ENCODE results near the gene MTA1. TPM values are rescaled to one million over a fixed set of nuclear protein-coding genes. Genes with fewer than 3 reads are reported as not detected.

The MTA1 gene
- total RNA-seq, 1 donor from 2014 or later: 192 TPM

DNA sequence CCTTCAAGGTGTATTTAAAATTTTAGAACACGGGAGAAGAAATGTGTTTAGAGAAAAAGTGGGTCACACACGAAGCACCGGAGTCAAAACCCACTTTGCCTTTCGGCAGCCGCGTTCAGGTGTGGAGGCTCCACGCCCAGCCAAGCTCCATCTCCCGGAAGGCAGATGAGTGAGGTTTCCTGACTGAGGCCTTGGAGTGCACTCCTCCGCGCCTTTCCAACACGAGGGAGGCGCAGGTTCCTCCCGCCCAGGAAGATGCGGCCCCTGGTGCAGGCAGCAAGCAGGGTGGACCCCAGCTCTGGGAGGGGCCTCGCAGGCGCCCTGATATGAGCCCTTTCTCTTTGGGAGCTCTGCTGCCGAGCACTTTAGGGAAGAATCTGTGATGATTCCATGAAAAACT, 22.5 kb downstream of the MTA1 start:
- no peak for DNase-seq
- H3K27ac ChIP-seq (replicated peaks): no peak overlapping the region
- H3K4me3 ChIP-seq: no peak overlapping the region
- intact Hi-C loops (cut with micrococcal nuclease): no loop called here
- H3K36me3 ChIP-seq: peaks cover 19% of the 10 kb centered on the region
- peaks cover 22% of the 10 kb centered on the region for H3K4me1 ChIP-seq
- no peaks in the 10 kb centered on the region for H3K27me3 ChIP-seq (ENCODE audit: low read depth)
- no peaks in the 10 kb centered on the region for H3K9me3 ChIP-seq (replicated peaks)
- TF ChIP-seq, protein P1, sequence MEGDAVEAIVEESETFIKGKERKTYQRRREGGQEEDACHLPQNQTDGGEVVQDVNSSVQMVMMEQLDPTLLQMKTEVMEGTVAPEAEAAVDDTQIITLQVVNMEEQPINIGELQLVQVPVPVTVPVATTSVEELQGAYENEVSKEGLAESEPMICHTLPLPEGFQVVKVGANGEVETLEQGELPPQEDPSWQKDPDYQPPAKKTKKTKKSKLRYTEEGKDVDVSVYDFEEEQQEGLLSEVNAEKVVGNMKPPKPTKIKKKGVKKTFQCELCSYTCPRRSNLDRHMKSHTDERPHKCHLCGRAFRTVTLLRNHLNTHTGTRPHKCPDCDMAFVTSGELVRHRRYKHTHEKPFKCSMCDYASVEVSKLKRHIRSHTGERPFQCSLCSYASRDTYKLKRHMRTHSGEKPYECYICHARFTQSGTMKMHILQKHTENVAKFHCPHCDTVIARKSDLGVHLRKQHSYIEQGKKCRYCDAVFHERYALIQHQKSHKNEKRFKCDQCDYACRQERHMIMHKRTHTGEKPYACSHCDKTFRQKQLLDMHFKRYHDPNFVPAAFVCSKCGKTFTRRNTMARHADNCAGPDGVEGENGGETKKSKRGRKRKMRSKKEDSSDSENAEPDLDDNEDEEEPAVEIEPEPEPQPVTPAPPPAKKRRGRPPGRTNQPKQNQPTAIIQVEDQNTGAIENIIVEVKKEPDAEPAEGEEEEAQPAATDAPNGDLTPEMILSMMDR (IDR thresholded peaks at IDR 0.05; ENCODE audit: borderline replicate concordance): no peak

DNA sequence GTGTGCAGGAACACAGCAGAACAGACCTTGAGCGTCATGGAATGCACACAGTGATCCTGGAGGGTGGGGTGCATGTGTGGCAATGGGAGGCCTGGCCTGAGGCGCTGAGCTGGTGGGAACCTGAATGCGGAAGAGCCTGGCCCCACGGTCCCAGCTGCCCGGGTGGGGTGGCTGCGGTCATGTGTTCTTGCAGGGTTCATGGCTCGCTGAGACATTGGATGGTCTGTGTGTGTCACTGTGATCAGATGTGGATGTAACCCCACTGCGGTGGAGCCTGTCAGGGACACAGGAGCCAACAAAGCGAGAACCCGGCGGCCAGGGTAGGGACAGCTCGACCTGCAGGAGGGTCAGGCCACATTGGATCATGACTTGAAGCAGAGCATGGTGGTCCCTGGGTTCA, 23.2 kb downstream of the MTA1 start:
- TF ChIP-seq, protein P1 (IDR thresholded peaks at IDR 0.05; ENCODE audit: borderline replicate concordance): no peak
- H3K36me3 ChIP-seq: peaks cover 19% of the 10 kb centered on the region
- H3K4me3 ChIP-seq: no peak overlapping the region
- intact Hi-C loops (cut with micrococcal nuclease): no loop called here
- peaks cover 21% of the 10 kb centered on the region for H3K4me1 ChIP-seq
- H3K9me3 ChIP-seq (replicated peaks): no peaks in the 10 kb centered on the region
- no peak for DNase-seq
- no peaks in the 10 kb centered on the region for H3K27me3 ChIP-seq (ENCODE audit: low read depth)
- H3K27ac ChIP-seq (replicated peaks): no peak overlapping the region

DNA sequence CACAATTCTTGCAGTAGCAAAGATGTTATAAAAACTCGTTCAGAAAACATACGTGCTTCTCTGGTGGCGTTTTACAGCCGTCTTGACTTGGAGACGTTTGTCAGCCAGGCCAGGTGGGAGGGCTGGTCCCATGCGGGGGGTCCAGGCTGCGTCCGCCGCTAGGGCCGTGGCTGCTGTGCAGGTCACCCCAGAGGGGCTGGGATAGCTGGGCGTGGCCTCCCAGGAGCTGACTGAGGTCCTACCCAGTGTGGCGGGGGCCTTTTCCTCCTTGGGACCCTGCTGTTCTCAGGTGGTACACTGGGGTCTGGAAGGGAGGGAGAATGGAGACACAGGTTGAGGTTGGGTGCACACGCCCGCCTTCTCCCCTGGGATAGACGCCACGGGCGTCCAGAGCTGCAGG, 25.2 kb downstream of the MTA1 start:
- no peak overlapping the region for H3K27ac ChIP-seq (replicated peaks)
- no peak overlapping the region for H3K4me3 ChIP-seq
- H3K27me3 ChIP-seq (ENCODE audit: low read depth): no peaks in the 10 kb centered on the region
- no peak for DNase-seq
- TF ChIP-seq, protein P1 (IDR thresholded peaks at IDR 0.05; ENCODE audit: borderline replicate concordance): no peak
- H3K4me1 ChIP-seq: peaks cover 31% of the 10 kb centered on the region
- intact Hi-C loops (cut with micrococcal nuclease): no loop called here
- H3K9me3 ChIP-seq (replicated peaks): no peaks in the 10 kb centered on the region
- H3K36me3 ChIP-seq: peaks cover 18% of the 10 kb centered on the region

- Histone ChIP-seq H3K9me3 (replicated peaks) (no peaks in the 10 kb centered on the region), H3K36me3 (peaks cover 19% of the 10 kb centered on the region), H3K4me1 (peaks cover 35% of the 10 kb centered on the region), H3K27me3 (ENCODE audit: low read depth) (no peaks in the 10 kb centered on the region), H3K4me3 (no peak overlapping the region), H3K27ac (replicated peaks) (no peak overlapping the region)
- intact Hi-C loops (cut with micrococcal nuclease): no loop called here
- DNase-seq: no peak
- TF ChIP-seq, protein P1 (IDR thresholded peaks at IDR 0.05; ENCODE audit: borderline replicate concordance): no peak
Observed at GRCh38 chr14:105445290-105445689, 25.7 kb downstream of the MTA1 start.

GRCh38 chr14:105445901-105446845, 26.5 kb downstream of the MTA1 start:
- peaks cover 27% of the 10 kb centered on the region for H3K36me3 ChIP-seq
- no peak overlapping the region for H3K27ac ChIP-seq (replicated peaks)
- intact Hi-C loops (cut with micrococcal nuclease): no loop called here
- TF ChIP-seq, protein P1 (IDR thresholded peaks at IDR 0.05; ENCODE audit: borderline replicate concordance): no peak
- no peaks in the 10 kb centered on the region for H3K27me3 ChIP-seq (ENCODE audit: low read depth)
- DNase-seq: no peak
- no peak overlapping the region for H3K4me3 ChIP-seq
- no peaks in the 10 kb centered on the region for H3K9me3 ChIP-seq (replicated peaks)
- H3K4me1 ChIP-seq: peaks cover 30% of the 10 kb centered on the region

Measured in left ventricle myocardium inferior (tissue), 1 donor.